Endothelial cell (in vitro differentiated cells): Measurements from ENCODE around the gene SCYL1. TPM values are rescaled to one million over a fixed set of nuclear protein-coding genes. Genes with fewer than 3 reads are reported as not detected.
"Not testable (repeated sequence)": the region's sequence is repeated elsewhere in the genome, so short reads cannot be mapped to it uniquely, and the experiment has no call there.

ENCODE experiments used
- DNase-seq: peaks from one replicate; pipeline ENCODE4 v3.0.0; 2021; ENCODE audit warnings: low spot score
- H3K27ac Mint-ChIP-seq: one replicate; pipeline ENCODE4 v1.8.0; 2021; ENCODE audit warnings: mixed read lengths, inconsistent platforms; ENCODE audit not compliant: unreplicated experiment
- H3K27me3 Mint-ChIP-seq: one replicate; pipeline ENCODE4 v1.8.0; 2021; ENCODE audit warnings: mild to moderate bottlenecking, moderate library complexity, mixed read lengths, inconsistent platforms; ENCODE audit not compliant: unreplicated experiment
- H3K36me3 Mint-ChIP-seq: one replicate; pipeline ENCODE4 v1.8.0; 2021; ENCODE audit warnings: mild to moderate bottlenecking, low read depth, mixed read lengths, inconsistent platforms; ENCODE audit not compliant: unreplicated experiment
- H3K4me1 Mint-ChIP-seq: one replicate; pipeline ENCODE4 v1.8.0; 2021; ENCODE audit warnings: mild to moderate bottlenecking, mixed read lengths, inconsistent platforms; ENCODE audit not compliant: unreplicated experiment
- H3K4me3 Mint-ChIP-seq: one replicate; pipeline ENCODE4 v1.8.0; 2021; ENCODE audit warnings: mild to moderate bottlenecking, mixed read lengths, inconsistent platforms; ENCODE audit not compliant: unreplicated experiment
- H3K9me3 Mint-ChIP-seq: one replicate; pipeline ENCODE4 v1.8.0; 2021; ENCODE audit warnings: mixed read lengths, inconsistent platforms; ENCODE audit not compliant: unreplicated experiment
- CTCF ChIP-seq: fragments of 200-600 bp; sonication (generic); IDR thresholded peaks from one replicate; pipeline ENCODE4 v1.5.0; 2021; ENCODE audit warnings: antibody characterized with exemption; ENCODE audit not compliant: unreplicated experiment
- total RNA-seq: library from RNA; stranded (reverse); fragmentation: NEBNext Ultra II Directional; extraction: Animal tissue kit (Norgen Biotek cat#: 25700); gene quantifications from one replicate; pipeline ENCODE4 v1.2.1, GENCODE V29; 2021; ENCODE audit not compliant: unreplicated experiment

SCYL1 gene
- total RNA-seq, 1 donor from 2014 or later: 99.1 TPM

GRCh38 chr11:65559951-65560537 lies 35.2 kb downstream of the SCYL1 start:
- Mint-ChIP-seq H3K36me3 (peaks cover 7% of the 10 kb centered on the region), H3K27me3 (peaks cover 33% of the 10 kb centered on the region), H3K9me3 (no peaks in the 10 kb centered on the region), H3K27ac (no peak overlapping the region), H3K4me3 (no peak overlapping the region), H3K4me1 (peaks cover 16% of the 10 kb centered on the region)
- TF ChIP-seq CTCF: no peak
- DNase-seq: no peak

- DNase-seq: no peak
- Mint-ChIP-seq H3K9me3 (no peaks in the 10 kb centered on the region), H3K36me3 (peaks cover 7% of the 10 kb centered on the region), H3K4me1 (peaks cover 16% of the 10 kb centered on the region), H3K27me3 (peaks cover 28% of the 10 kb centered on the region), H3K4me3 (no peak overlapping the region), H3K27ac (no peak overlapping the region)
- TF ChIP-seq CTCF: no peak
Observed at GRCh38 chr11:65560555-65561418, 35.9 kb downstream of the SCYL1 start.

GRCh38 chr11:65562020-65562419 lies 37.1 kb downstream of the SCYL1 start:
- H3K36me3 Mint-ChIP-seq: peaks cover 3% of the 10 kb centered on the region
- DNase-seq: no peak
- H3K27ac Mint-ChIP-seq: no peak overlapping the region
- H3K9me3 Mint-ChIP-seq: no peaks in the 10 kb centered on the region
- peaks cover 13% of the 10 kb centered on the region for H3K4me1 Mint-ChIP-seq
- H3K27me3 Mint-ChIP-seq: peaks cover 19% of the 10 kb centered on the region
- H3K4me3 Mint-ChIP-seq: no peak overlapping the region
- no peak for TF ChIP-seq CTCF

GRCh38 chr11:65562788-65563187 lies 37.9 kb downstream of the SCYL1 start:
- H3K4me3 Mint-ChIP-seq: no peak overlapping the region
- H3K9me3 Mint-ChIP-seq: no peaks in the 10 kb centered on the region
- peaks cover 3% of the 10 kb centered on the region for H3K36me3 Mint-ChIP-seq
- H3K27ac Mint-ChIP-seq: no peak overlapping the region
- peaks cover 16% of the 10 kb centered on the region for H3K27me3 Mint-ChIP-seq
- TF ChIP-seq CTCF: no peak
- no peak for DNase-seq
- peaks cover 10% of the 10 kb centered on the region for H3K4me1 Mint-ChIP-seq

GRCh38 chr11:65563601-65564000 lies 38.7 kb downstream of the SCYL1 start:
- DNase-seq: no peak
- Mint-ChIP-seq H3K4me1 (peaks cover 13% of the 10 kb centered on the region), H3K27ac (no peak overlapping the region), H3K36me3 (peaks cover 3% of the 10 kb centered on the region), H3K4me3 (no peak overlapping the region), H3K27me3 (peaks cover 19% of the 10 kb centered on the region), H3K9me3 (no peaks in the 10 kb centered on the region)
- TF ChIP-seq CTCF: no peak

- not testable (repeated sequence) for H3K36me3 Mint-ChIP-seq, H3K9me3 Mint-ChIP-seq, DNase-seq, H3K4me3 Mint-ChIP-seq, H3K27ac Mint-ChIP-seq
- H3K27me3 Mint-ChIP-seq: peaks cover 21% of the 10 kb centered on the region
- peaks cover 21% of the 10 kb centered on the region for H3K4me1 Mint-ChIP-seq
Observed at GRCh38 chr11:65564879-65565559, 40.1 kb downstream of the SCYL1 start.
